Kasumi-1 (cell line): ENCODE data around the gene RERE.

Experiments used
- DNase-seq, 2 experiments: peaks; one replicate each; lab custom pipeline; 2025; lab: John Stamatoyannopoulos, UW

Gene RERE

GRCh38 chr1:8544644-8545043, 272.8 kb downstream of the RERE start:
- no peak for DNase-seq

DNA sequence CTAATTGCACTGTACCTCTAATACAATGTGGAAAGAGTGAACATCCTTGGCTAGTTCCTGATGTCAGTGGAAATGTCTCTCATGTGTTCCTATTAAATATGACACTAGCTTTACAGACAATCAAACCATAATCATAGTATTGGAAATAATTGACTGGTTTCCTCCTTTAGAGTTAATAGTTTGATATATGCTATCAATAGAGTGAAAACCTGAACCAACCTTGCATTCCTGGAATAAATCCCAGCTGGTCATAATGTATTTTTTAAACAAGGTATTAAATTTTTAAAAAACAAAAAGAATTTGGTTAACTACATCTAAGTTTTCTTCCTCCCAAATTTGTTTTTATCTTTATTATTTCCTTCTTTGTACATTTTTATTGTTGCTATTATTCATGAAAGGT, 273.5 kb downstream of the RERE start:
- DNase-seq = no peak

GRCh38 chr1:8541961-8542521, 275.4 kb downstream of the RERE start:
- DNase-seq = no peak

DNA sequence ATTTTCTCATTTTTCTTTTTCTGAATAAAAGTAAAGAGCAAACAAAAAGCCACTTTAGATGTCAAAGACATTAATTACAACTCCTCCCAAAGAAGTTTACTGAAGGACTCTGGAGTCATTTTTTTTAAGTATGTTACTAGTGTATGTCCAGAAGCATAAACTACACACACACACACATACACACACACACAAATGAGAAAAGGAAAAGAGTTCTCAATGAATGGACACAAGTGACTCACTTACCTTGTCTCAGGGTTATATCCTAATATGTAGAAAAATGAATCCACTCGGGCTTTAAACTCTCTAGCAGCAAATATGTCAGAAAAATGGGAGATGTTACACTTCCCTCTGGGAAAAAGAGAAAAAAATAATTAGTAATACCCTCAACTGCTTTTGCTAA, 276.5 kb downstream of the RERE start:
- DNase-seq = no peak

DNA sequence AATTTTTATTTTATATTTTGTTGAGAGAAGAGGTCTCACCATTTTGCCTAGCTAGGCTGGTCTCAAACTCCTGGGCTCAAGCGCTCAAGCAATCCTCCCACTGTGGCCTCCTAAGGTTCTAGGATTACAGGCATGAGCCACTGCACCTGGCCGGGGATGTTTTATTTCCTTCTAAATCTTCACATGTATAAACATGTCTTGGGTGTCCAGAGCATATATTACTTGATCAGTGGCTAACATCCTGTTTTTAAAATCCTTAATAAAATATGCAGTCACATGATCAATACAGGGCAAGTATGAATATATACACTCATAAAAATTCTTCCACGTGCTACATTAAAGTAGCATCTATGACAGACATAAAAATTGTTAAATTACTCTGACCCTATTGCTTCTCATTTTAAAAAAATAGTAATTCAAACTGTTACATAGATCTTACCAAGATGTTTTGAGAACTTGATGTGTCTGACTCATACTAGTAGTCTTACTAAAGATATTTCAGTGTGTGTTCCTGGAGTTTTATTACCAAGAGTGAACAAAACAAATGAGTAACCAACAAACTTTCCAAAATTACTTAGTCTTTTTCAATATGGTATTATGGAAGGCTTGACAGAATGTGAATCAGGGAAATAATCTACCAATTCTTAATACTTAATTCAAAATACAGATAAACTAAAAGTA, 277.0 kb downstream of the RERE start:
- DNase-seq = peak in 1 of 2 experiments; percentile 6

- no peak for DNase-seq
Observed at GRCh38 chr1:8539683-8540082, 277.8 kb downstream of the RERE start.

GRCh38 chr1:8538502-8538901, 278.9 kb downstream of the RERE start:
- DNase-seq = no peak

DNA sequence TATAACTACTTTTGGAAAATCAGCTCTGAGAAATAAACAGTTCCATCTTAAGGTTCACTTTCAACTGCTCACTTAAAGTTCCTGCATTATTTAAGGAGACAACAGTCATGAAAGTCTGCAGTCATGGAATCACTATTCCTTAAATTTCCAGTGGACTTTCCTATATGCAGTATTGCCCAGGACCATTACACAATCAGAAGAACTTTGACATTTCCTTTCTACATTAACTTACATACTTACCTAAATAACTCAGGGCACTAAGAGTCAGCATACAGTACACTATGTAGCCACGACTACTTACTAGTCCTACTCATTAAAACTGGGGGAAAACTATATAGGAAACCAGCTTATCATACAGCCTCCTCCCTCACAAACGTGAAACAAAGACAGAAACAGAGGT, 279.4 kb downstream of the RERE start:
- DNase-seq = no peak

- DNase-seq = no peak
Observed at GRCh38 chr1:8536515-8536914, 280.9 kb downstream of the RERE start.

GRCh38 chr1:8533907-8534306, 283.5 kb downstream of the RERE start:
- peak in 1 of 2 experiments; percentile 29 for DNase-seq

DNA sequence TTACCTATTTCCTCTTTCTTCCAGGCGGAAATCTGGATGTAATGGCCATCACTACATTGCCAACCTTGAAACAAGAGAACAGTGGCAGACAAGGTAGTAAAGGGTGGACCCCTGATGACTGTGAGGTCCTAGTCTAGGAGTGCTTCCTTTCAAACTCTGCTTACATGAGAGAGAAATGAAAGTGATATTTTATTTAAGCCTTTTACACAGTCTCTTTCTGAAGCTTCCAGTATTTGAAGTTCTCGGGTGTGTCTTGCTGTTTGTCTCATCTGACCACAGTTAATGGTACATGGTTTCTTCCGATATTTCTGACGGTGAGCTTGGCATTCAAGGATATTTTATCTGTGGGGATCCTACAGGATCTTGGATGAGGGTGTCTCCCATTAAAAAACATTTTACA, 284.3 kb downstream of the RERE start:
- DNase-seq = no peak

- DNase-seq = no peak
Observed at GRCh38 chr1:8529901-8530300, 287.5 kb downstream of the RERE start.

- no peak for DNase-seq
Observed at GRCh38 chr1:8527941-8528340, 289.5 kb downstream of the RERE start.

DNA sequence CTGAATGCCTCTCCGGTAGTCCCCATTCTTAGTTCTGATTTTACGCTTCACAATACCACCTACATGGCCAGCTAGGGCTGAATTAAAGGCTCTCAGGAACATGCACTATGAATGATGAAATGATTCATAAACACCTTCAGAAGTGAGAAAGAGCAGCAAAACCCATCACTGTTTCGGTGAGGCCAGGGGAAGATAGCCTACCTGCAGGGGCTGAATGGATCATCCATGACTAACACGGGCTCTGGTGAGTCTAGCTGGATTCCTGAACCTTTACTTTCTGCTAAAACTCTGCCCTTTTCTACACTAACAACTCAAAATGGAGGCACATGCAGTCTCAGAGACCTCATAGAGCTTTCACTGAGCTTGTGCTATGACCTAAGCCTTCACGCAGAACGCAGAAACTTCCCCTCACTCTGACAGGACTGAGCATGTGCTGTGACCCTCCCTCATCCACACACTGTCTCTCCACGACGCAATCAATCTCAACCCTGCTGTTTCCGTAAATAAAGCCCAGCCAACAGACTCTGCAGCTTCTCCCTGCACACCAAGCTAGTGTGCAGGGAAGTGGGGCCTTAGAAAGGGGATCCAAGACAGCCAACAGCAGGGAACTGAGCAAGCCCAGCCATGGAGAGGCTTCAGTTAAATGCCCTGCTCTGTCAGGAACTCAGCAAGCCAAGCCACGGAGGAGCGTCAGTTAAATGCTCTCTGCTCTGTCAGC, 291.7 kb downstream of the RERE start:
- peak; percentile 99 for DNase-seq

DNA sequence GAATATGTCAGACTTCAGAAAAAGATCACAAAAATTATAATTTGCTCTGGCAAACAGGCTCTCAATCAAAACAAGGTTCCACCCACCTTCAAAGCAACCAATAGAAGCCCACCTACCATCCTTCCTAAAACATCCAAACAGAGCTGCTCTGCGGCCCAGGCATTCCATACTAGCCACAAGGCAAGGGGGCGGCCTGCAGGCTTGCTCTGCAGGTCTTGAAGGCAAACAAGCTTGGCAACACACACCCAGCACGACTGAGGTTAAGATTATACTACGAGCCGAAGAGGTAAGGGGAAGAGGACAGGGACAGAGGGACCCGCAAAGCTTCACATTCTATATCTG, 292.3 kb downstream of the RERE start:
- DNase-seq = peak; percentile 19

- peak; percentile 8 to 18 for DNase-seq
Observed at GRCh38 chr1:8524627-8525157, 292.7 kb downstream of the RERE start.

GRCh38 chr1:8523666-8524206, 293.7 kb downstream of the RERE start:
- peak in 1 of 2 experiments; percentile 15 for DNase-seq

GRCh38 chr1:8520483-8520966, 296.9 kb downstream of the RERE start:
- no peak for DNase-seq

DNA sequence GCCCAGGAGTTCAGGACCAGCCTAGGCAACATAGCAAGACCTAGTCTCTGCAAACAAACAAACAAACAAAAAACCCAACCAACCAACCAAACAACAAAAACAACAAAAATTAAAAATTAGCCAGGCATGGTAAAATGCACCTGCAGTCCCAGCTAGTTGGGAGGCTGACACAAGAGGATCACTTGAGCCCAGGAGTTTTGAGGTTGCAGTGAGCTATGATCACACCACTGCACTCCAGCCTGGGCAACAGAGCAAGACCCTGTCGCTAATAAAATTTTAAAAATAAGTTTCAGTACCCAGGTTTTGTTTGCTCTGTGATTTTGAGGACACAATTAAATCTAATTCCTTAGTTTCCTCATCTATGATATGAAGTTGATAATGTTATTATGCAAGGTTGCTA, 298.3 kb downstream of the RERE start:
- no peak for DNase-seq

DNA sequence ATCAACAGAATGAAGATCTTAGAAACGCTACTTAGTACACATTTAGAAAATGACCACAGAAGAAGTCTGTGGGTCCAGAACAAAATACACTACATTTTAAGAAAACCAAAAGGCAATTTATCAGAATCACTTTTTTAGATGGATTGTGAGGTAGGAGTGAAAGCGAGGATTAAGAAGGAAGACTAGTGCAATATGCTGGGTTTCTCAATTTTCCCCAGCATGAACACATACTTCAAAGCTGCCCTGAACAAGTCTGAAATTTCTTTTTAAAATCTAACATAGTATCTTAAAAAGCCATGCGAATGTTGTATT, 299.0 kb downstream of the RERE start:
- no peak for DNase-seq

DNA sequence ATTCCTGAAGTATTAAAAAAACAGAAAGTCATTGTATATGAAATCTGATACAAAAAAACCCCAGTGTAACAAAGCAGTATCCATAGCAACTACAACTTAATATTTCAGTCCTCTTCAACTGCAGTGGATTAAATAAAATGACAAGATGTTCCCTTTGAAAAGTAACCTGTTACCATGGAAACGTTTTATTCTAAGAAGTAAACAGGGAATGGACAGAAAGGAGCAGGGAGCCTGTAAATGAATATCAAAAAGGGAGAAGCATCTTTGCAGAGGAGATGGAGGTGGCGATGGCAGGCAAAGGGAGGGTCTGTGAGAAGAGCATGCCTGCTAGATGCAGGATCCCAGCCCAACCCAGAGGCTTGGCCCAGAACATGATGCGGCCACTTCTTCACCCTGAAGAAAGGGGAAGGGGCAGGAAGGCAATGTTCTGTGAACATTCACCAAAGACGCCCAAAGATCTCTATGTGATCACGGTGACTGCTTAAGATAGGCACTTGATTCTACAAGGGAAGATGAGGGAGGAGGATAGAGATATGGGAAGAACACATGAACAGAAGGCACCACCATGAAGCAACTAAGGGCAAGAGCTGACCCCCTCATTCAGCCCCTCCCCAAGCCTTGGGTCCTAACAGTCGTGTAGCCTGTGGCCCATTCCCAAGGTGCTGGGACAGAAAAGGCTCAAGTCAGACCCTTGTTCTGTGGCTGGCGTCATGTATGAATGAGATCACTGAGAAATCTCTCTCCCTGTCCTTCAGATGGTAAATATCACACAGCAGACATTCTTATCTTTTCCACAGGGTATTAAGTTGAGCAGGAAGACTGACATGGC, 299.6 kb downstream of the RERE start:
- DNase-seq = no peak
